Neural crest cell (in vitro differentiated cells): ENCODE data around the gene TBC1D5. TPM values are rescaled to one million over a fixed set of nuclear protein-coding genes. Genes with fewer than 3 reads are reported as not detected.

Experiments
- DNase-seq: peaks from one replicate; pipeline ENCODE4 v3.0.0; 2021; ENCODE audit warnings: low read depth, mixed read lengths, low spot score
- H3K27ac Mint-ChIP-seq: one replicate; pipeline ENCODE4 v1.8.0; 2021; ENCODE audit warnings: mild to moderate bottlenecking, mixed read lengths; ENCODE audit not compliant: unreplicated experiment
- H3K27me3 Mint-ChIP-seq: 2 replicates; pipeline ENCODE4 v1.8.0; 2021; ENCODE audit warnings: low read depth, mild to moderate bottlenecking, mixed read lengths
- H3K36me3 Mint-ChIP-seq: 2 replicates; pipeline ENCODE4 v1.8.0; 2021; ENCODE audit warnings: low read depth, mild to moderate bottlenecking, mixed read lengths
- H3K4me1 Mint-ChIP-seq: 2 replicates; pipeline ENCODE4 v1.8.0; 2021; ENCODE audit warnings: mixed read lengths
- H3K4me3 Mint-ChIP-seq: one replicate; pipeline ENCODE4 v1.8.0; 2021; ENCODE audit warnings: mild to moderate bottlenecking, mixed read lengths
- H3K9me3 Mint-ChIP-seq: 2 replicates; pipeline ENCODE4 v1.8.0; 2021; ENCODE audit warnings: mixed read lengths
- CTCF ChIP-seq: fragments of 200-600 bp; sonication (generic); conservative IDR thresholded peaks from 2 replicates; pipeline ENCODE4 v1.5.0; 2021; ENCODE audit warnings: antibody characterized with exemption, mild to moderate bottlenecking
- total RNA-seq: library from RNA; stranded (reverse); gene quantifications from 2 replicates; pipeline ENCODE4 v1.2.1, GENCODE V29; 2021

The TBC1D5 gene
- total RNA-seq, 1 donor from 2014 or later = 51.2 TPM

GRCh38 chr3:17508180-17508752, 234.2 kb downstream of the TBC1D5 start:
- Mint-ChIP-seq H3K4me1 (no peaks in the 10 kb centered on the region), H3K27me3 (no peaks in the 10 kb centered on the region), H3K4me3 (no peak overlapping the region), H3K9me3 (no peaks in the 10 kb centered on the region), H3K36me3 (no peaks in the 10 kb centered on the region), H3K27ac (no peak overlapping the region)
- no peak for TF ChIP-seq CTCF
- DNase-seq = no peak

- Mint-ChIP-seq H3K27ac (no peak overlapping the region), H3K9me3 (no peaks in the 10 kb centered on the region), H3K4me1 (no peaks in the 10 kb centered on the region), H3K36me3 (no peaks in the 10 kb centered on the region), H3K4me3 (no peak overlapping the region), H3K27me3 (no peaks in the 10 kb centered on the region)
- no peak for TF ChIP-seq CTCF
- no peak for DNase-seq
Observed at GRCh38 chr3:17507480-17507879, 235.0 kb downstream of the TBC1D5 start.

- H3K27ac Mint-ChIP-seq = no peak overlapping the region
- TF ChIP-seq CTCF = no peak
- no peak overlapping the region for H3K4me3 Mint-ChIP-seq
- no peaks in the 10 kb centered on the region for H3K27me3 Mint-ChIP-seq
- no peaks in the 10 kb centered on the region for H3K4me1 Mint-ChIP-seq
- no peaks in the 10 kb centered on the region for H3K9me3 Mint-ChIP-seq
- H3K36me3 Mint-ChIP-seq = no peaks in the 10 kb centered on the region
- no peak for DNase-seq
Observed at GRCh38 chr3:17505856-17506255, 236.6 kb downstream of the TBC1D5 start.

- H3K27me3 Mint-ChIP-seq = no peaks in the 10 kb centered on the region
- no peak for TF ChIP-seq CTCF
- no peak for DNase-seq
- H3K9me3 Mint-ChIP-seq = no peaks in the 10 kb centered on the region
- H3K4me1 Mint-ChIP-seq = no peaks in the 10 kb centered on the region
- no peak overlapping the region for H3K27ac Mint-ChIP-seq
- H3K4me3 Mint-ChIP-seq = no peak overlapping the region
- no peaks in the 10 kb centered on the region for H3K36me3 Mint-ChIP-seq
Observed at GRCh38 chr3:17501745-17502144, 240.7 kb downstream of the TBC1D5 start.

GRCh38 chr3:17500618-17501017, 241.8 kb downstream of the TBC1D5 start:
- no peaks in the 10 kb centered on the region for H3K4me1 Mint-ChIP-seq
- no peak overlapping the region for H3K4me3 Mint-ChIP-seq
- no peak for TF ChIP-seq CTCF
- H3K27ac Mint-ChIP-seq = no peak overlapping the region
- no peaks in the 10 kb centered on the region for H3K27me3 Mint-ChIP-seq
- no peaks in the 10 kb centered on the region for H3K36me3 Mint-ChIP-seq
- H3K9me3 Mint-ChIP-seq = no peaks in the 10 kb centered on the region
- no peak for DNase-seq
